PC-9 (cell line): Measurements from ENCODE around the gene ADGRV1. TPM values are rescaled to one million over a fixed set of nuclear protein-coding genes. Genes with fewer than 3 reads are reported as not detected.

ENCODE experiments used
- BruUV-seq: library from RNA; stranded (reverse); fragments of 400-500 nt; replicated peaks from 2 replicates; lab custom pipeline; 2021; lab: Mats Ljungman, UMichigan
- CTCF ChIA-PET: fragments of 300-600 bp; sonication (Branson Sonifier 250); formaldehyde crosslinking; loops from one replicate; lab custom pipeline; 2022; ENCODE audit warnings: antibody characterized with exemption; lab: Charles Lee
- POLR2A ChIA-PET: fragments of 300-600 bp; sonication (Branson Sonifier 250); formaldehyde crosslinking; loops from one replicate; lab custom pipeline; 2022; ENCODE audit warnings: antibody characterized with exemption; ENCODE audit not compliant: unreplicated experiment; lab: Charles Lee
- DNase-seq, 2 experiments: peaks; one replicate each; pipeline versions ENCODE4 v3.0.0 to v3.0.0-alpha.2; 2015 to 2022; ENCODE audit warnings: mixed read lengths in 1 of 2
- H2AFZ ChIP-seq: fragments of 200-600 bp; sonication (generic); 2 replicates; pipeline ENCODE4 v1.8.1; 2017; ENCODE audit warnings: antibody characterized with exemption
- H3F3A ChIP-seq: fragments of 200-600 bp; sonication (generic); 2 replicates; pipeline ENCODE4 v1.8.1; 2017; ENCODE audit warnings: antibody characterized with exemption, mild to moderate bottlenecking, low read depth; ENCODE audit not compliant: insufficient read depth
- H3K27ac ChIP-seq: fragments of 200-600 bp; sonication (generic); 2 replicates; pipeline ENCODE4 v1.6.1; 2016; ENCODE audit warnings: mixed run types
- H3K27me3 ChIP-seq: fragments of 200-600 bp; sonication (generic); 2 replicates; pipeline ENCODE4 v1.6.1; 2016; ENCODE audit warnings: low read depth, mixed run types; ENCODE audit not compliant: insufficient read depth
- H3K36me3 ChIP-seq: fragments of 200-600 bp; sonication (generic); 2 replicates; pipeline ENCODE4 v1.6.1; 2016; ENCODE audit warnings: low read depth, mixed run types
- H3K4me1 ChIP-seq: fragments of 200-600 bp; sonication (generic); replicated peaks from 2 replicates; pipeline ENCODE4 v1.6.1; 2016; ENCODE audit warnings: mixed run types; ENCODE audit not compliant: insufficient read depth
- H3K4me2 ChIP-seq: fragments of 200-600 bp; sonication (generic); 2 replicates; pipeline ENCODE4 v1.6.1; 2017; ENCODE audit warnings: mixed run types
- H3K4me3 ChIP-seq: fragments of 200-600 bp; sonication (generic); 2 replicates; pipeline ENCODE4 v1.6.1; 2016; ENCODE audit warnings: mixed run types
- H3K79me2 ChIP-seq: fragments of 200-600 bp; sonication (generic); 2 replicates; pipeline ENCODE4 v1.6.1; 2017; ENCODE audit warnings: low read depth, mixed run types
- H3K9me2 ChIP-seq: fragments of 200-600 bp; sonication (generic); 2 replicates; pipeline ENCODE4 v1.8.1; 2017; ENCODE audit warnings: mild to moderate bottlenecking; ENCODE audit not compliant: insufficient read depth
- H3K9me3 ChIP-seq: fragments of 200-600 bp; sonication (generic); 2 replicates; pipeline ENCODE4 v1.8.1; 2016; ENCODE audit warnings: low read depth; ENCODE audit not compliant: insufficient read depth
- H4K20me1 ChIP-seq: fragments of 200-600 bp; sonication (generic); 2 replicates; pipeline ENCODE4 v1.8.1; 2017; ENCODE audit not compliant: insufficient read depth
- EZH2 ChIP-seq: fragments of 200-600 bp; sonication (generic); IDR thresholded peaks from 2 replicates; pipeline ENCODE4 v1.8.0; 2017; ENCODE audit warnings: antibody characterized with exemption, low read depth
- intact Hi-C: fragments of 100-400 bp; cut with micrococcal nuclease; formaldehyde crosslinking; loops from one replicate; pipeline ENCODE4 v1.10.0; 2022; ENCODE audit not compliant: unreplicated experiment
- total RNA-seq: library from RNA; stranded (reverse); gene quantifications from 2 replicates; pipeline ENCODE4 v1.2.3, GENCODE V29; 2021
- TF ChIP-seq, protein P1 (sequence below): fragments of 200-600 bp; sonication (generic); conservative IDR thresholded peaks from 2 replicates; pipeline ENCODE4 v1.6.1; 2017; ENCODE audit warnings: mixed run types, antibody characterized with exemption, mild to moderate bottlenecking, moderate library complexity

The ADGRV1 gene
- total RNA-seq, 1 experiment from 2014 or later: 1.0 TPM

DNA sequence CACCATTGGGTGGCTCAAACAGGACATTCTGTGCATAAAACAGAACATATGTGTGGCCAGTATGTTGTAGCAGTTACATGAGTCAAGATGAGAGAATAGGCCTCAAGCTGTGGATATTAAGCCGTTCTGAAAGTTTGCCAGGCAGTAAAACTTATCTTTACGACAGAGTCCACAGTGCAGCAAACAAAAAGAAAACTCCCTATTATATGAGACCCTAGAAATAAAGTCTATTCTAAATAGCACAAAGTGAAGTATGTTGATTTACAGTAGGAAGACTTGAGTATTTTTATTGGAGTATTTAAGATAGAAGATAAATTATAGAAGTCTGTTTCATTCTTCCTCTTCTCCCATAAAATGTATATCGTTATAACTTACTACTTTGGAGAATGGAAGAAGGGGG, 271.5 kb downstream of the ADGRV1 start:
- Histone ChIP-seq H3K79me2 (no peaks in the 10 kb centered on the region), H3K9me2 (no peaks in the 10 kb centered on the region), H4K20me1 (no peaks in the 10 kb centered on the region), H3K27me3 (no peaks in the 10 kb centered on the region), H3K4me2 (no peak overlapping the region), H3K4me1 (no peaks in the 10 kb centered on the region), H3K27ac (no peak overlapping the region), H3K4me3 (no peak overlapping the region), H3F3A (no peaks in the 10 kb centered on the region; the same call in 1 of the 2 replicates), H3K9me3 (no peaks in the 10 kb centered on the region), H2AFZ (0 out of 2 replicates have a peak overlapping the region, but pooled peaks have one; percentile 29), H3K36me3 (no peaks in the 10 kb centered on the region)
- DNase-seq: no peak
- TF ChIP-seq, protein P1, sequence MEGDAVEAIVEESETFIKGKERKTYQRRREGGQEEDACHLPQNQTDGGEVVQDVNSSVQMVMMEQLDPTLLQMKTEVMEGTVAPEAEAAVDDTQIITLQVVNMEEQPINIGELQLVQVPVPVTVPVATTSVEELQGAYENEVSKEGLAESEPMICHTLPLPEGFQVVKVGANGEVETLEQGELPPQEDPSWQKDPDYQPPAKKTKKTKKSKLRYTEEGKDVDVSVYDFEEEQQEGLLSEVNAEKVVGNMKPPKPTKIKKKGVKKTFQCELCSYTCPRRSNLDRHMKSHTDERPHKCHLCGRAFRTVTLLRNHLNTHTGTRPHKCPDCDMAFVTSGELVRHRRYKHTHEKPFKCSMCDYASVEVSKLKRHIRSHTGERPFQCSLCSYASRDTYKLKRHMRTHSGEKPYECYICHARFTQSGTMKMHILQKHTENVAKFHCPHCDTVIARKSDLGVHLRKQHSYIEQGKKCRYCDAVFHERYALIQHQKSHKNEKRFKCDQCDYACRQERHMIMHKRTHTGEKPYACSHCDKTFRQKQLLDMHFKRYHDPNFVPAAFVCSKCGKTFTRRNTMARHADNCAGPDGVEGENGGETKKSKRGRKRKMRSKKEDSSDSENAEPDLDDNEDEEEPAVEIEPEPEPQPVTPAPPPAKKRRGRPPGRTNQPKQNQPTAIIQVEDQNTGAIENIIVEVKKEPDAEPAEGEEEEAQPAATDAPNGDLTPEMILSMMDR: no peak
- no peak for TF ChIP-seq EZH2
- ChIA-PET POLR2A (no interaction called here), CTCF (no interaction called here)
- BruUV-seq: no TSS peak
- intact Hi-C loops: no loop called here

DNA sequence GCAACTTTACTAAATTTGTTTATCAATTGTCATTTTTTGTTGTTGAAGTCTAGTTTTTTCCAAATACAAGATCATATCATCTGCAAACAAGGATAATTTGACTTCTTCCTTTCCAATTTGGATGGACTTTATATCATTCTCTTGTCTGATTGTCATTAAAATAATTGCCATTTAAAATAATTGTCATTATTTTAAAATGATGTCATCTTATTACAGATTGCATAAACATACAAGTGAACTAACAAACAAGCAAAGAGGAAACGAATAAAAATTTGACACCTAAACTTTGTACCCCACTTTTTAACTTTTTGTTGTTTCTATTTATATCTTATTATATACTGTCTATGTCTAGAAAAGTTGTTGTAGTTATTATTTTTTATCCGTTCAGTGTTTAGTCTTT, 275.2 kb downstream of the ADGRV1 start:
- H3K4me3 ChIP-seq: no peak overlapping the region
- ChIA-PET POLR2A (no interaction called here), CTCF (no interaction called here)
- no peak overlapping the region for H3K27ac ChIP-seq
- no peaks in the 10 kb centered on the region for H3K4me1 ChIP-seq
- H3K36me3 ChIP-seq: no peaks in the 10 kb centered on the region
- no TSS peak for BruUV-seq
- no peaks in the 10 kb centered on the region for H3K79me2 ChIP-seq
- H3K9me2 ChIP-seq: no peaks in the 10 kb centered on the region
- H3K27me3 ChIP-seq: no peaks in the 10 kb centered on the region
- DNase-seq: no peak
- no peak overlapping the region for H2AFZ ChIP-seq
- H4K20me1 ChIP-seq: no peaks in the 10 kb centered on the region
- H3K4me2 ChIP-seq: no peak overlapping the region
- TF ChIP-seq, protein P1: no peak
- no peak for TF ChIP-seq EZH2
- 0 out of 2 replicates have a peak, but pooled peaks cover 3% of the 10 kb centered on the region for H3K9me3 ChIP-seq
- no peaks in the 10 kb centered on the region; the same call in 1 of the 2 replicates for H3F3A ChIP-seq
- intact Hi-C loops: no loop called here

DNA sequence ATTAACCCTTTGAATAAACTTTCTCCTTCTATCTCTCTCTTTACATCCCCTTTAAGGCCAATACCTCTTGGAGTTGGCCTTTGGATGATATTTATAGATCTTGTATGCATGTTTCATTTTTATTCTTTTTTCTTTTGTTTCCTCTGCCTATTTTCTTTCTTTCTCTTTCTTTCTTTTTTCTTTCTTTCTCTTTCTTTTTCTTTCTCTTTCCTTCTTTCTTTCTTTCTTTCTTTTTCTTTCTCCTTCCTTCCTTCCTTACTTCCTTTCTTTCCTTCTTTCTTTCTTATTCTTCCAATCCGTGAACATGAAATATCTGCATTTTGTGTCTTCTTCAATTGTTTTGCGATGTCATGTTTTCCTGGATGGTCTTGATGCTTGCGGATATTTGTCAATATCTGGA, 276.1 kb downstream of the ADGRV1 start:
- TF ChIP-seq, protein P1: no peak
- no peak for TF ChIP-seq EZH2
- no peaks in the 10 kb centered on the region for H3K4me1 ChIP-seq
- no peaks in the 10 kb centered on the region for H3K79me2 ChIP-seq
- no peak overlapping the region for H3K27ac ChIP-seq
- H2AFZ ChIP-seq: no peak overlapping the region
- 0 out of 2 replicates have a peak, but pooled peaks cover 3% of the 10 kb centered on the region for H3K9me3 ChIP-seq
- DNase-seq: no peak
- H3K4me2 ChIP-seq: no peak overlapping the region
- H3K27me3 ChIP-seq: no peaks in the 10 kb centered on the region
- H3K36me3 ChIP-seq: no peaks in the 10 kb centered on the region
- intact Hi-C loops: no loop called here
- H3K4me3 ChIP-seq: no peak overlapping the region
- ChIA-PET POLR2A (no interaction called here), CTCF (no interaction called here)
- no peaks in the 10 kb centered on the region for H3K9me2 ChIP-seq
- H3F3A ChIP-seq: no peaks in the 10 kb centered on the region; the same call in 1 of the 2 replicates
- no peaks in the 10 kb centered on the region for H4K20me1 ChIP-seq
- BruUV-seq: no TSS peak
